ENCODE data around the gene BPIFA1. TPM values are rescaled to one million over a fixed set of nuclear protein-coding genes. Genes with fewer than 3 reads are reported as not detected.
A peak's percentile ranks its signal among the peaks of the same experiment; 100 is the strongest.

The BPIFA1 gene
- total and polyA plus RNA-seq, 9 of the 15 experiments (the other 6 are each of a cell fraction or from before 2014, with no cell fraction given) = not detected

DNA sequence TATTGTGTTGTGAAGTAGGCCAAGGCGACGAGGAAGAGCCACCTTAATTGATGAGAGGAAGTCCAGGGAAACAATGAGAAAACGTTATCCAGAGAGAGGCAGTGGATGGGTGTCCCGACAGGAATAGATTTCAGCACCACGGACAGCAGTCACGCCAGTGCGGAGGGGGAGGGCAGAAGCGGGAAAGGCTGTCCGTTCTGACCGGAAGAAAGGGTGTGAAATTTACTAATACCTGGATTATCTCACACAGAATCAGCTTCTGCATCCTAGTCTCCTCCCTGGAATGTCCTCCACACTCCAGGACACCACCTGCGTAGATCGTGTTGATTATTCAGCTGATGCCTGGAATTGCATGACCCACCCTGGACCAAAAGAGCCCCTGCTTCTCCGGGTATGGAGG, 26.0 kb upstream of the BPIFA1 start (continued):
- peak; percentile 100 for TF ChIP-seq REST (IDR thresholded peaks at IDR 0.05; ENCODE audit: borderline replicate concordance)
- TF ChIP-seq REST (CRISPR knock-in tag; IDR thresholded peaks at IDR 0.05; ENCODE audit: low read depth) = peak; percentile 98
- TF ChIP-seq ZNF121 (CRISPR knock-in tag; conservative IDR thresholded peaks at IDR 0.05) = no peak
- TF ChIP-seq, protein P1, sequence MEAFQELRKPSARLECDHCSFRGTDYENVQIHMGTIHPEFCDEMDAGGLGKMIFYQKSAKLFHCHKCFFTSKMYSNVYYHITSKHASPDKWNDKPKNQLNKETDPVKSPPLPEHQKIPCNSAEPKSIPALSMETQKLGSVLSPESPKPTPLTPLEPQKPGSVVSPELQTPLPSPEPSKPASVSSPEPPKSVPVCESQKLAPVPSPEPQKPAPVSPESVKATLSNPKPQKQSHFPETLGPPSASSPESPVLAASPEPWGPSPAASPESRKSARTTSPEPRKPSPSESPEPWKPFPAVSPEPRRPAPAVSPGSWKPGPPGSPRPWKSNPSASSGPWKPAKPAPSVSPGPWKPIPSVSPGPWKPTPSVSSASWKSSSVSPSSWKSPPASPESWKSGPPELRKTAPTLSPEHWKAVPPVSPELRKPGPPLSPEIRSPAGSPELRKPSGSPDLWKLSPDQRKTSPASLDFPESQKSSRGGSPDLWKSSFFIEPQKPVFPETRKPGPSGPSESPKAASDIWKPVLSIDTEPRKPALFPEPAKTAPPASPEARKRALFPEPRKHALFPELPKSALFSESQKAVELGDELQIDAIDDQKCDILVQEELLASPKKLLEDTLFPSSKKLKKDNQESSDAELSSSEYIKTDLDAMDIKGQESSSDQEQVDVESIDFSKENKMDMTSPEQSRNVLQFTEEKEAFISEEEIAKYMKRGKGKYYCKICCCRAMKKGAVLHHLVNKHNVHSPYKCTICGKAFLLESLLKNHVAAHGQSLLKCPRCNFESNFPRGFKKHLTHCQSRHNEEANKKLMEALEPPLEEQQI (IDR thresholded peaks at IDR 0.05) = peak; percentile 52; the same call in 1 of the 2 replicates
- TF ChIP-seq TAF1 (IDR thresholded peaks at IDR 0.05; ENCODE audit: control insufficient read depth, extremely low read depth, insufficient read depth, low read length, severe bottlenecking) = no peak

Measured in K562 (cell line).